Measurements from ENCODE around the gene KRT4.

DNA sequence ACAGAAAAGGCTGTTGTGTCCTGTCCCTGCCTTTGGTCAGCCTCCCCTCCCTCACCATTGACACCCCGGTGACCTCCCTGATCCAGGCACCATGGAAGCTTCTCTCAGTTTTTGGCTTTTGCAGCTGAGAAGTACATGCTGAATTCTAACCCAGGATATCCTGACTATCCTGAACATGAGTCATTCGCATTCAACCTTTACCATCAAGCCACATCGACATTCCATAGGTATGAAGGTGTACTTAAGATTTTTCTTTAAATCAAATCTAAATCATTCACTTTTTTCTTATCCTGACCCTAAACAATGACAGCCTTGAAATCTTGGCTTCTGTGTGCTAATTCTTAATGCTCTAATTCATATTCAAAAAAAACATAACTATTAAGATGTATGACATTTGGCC is 43.6 kb upstream of the KRT4 start:
- TF ChIP-seq POLR2A (IDR thresholded peaks at IDR 0.05) (no peak), CTCF (IDR thresholded peaks at IDR 0.05) (no peak)

Measured in adrenal gland (tissue), 5 donors.